OCI-LY7 (cell line): ENCODE measurements around the gene STOML2. TPM values are rescaled to one million over a fixed set of nuclear protein-coding genes. Genes with fewer than 3 reads are reported as not detected.
A peak's percentile ranks its signal among the peaks of the same experiment; 100 is the strongest.

ENCODE experiments used
- BruUV-seq: library from RNA; stranded (reverse); fragments of 400-500 nt; replicated peaks from 2 replicates; lab custom pipeline; 2021; lab: Mats Ljungman, UMichigan
- CTCF ChIA-PET: fragments of 300-600 bp; sonication (Branson Sonifier 250); formaldehyde crosslinking; loops from one replicate; lab custom pipeline; 2022; ENCODE audit warnings: antibody characterized with exemption; ENCODE audit not compliant: unreplicated experiment; lab: Charles Lee
- POLR2A ChIA-PET: fragments of 300-600 bp; sonication (Branson Sonifier 250); formaldehyde crosslinking; loops from one replicate; lab custom pipeline; 2022; ENCODE audit warnings: antibody characterized with exemption; lab: Charles Lee
- DNase-seq: peaks from one replicate; pipeline ENCODE4 v3.0.0-alpha.2; 2015; ENCODE audit warnings: low spot score
- H2AFZ ChIP-seq: fragments of 200-600 bp; sonication (generic), shearing (Covaris generic); 2 replicates; pipeline ENCODE4 v1.6.1; 2014; ENCODE audit warnings: mild to moderate bottlenecking, antibody characterized with exemption, low read length, moderate library complexity
- H3K27ac ChIP-seq: fragments of 200-600 bp; sonication (generic); 2 replicates; pipeline ENCODE4 v1.5.1; 2014; ENCODE audit warnings: mixed run types, low read depth, mild to moderate bottlenecking, moderate library complexity, low read length, inconsistent platforms; ENCODE audit not compliant: poor library complexity, severe bottlenecking
- H3K36me3 ChIP-seq: fragments of 200-600 bp; sonication (generic); 2 replicates; pipeline ENCODE4 v1.6.1; 2014; ENCODE audit warnings: mild to moderate bottlenecking, antibody characterized with exemption, low read length, moderate library complexity, mixed read lengths; ENCODE audit not compliant: insufficient read depth
- H3K4me1 ChIP-seq: fragments of 200-600 bp; sonication (generic); 2 replicates; pipeline ENCODE4 v1.5.1; 2014; ENCODE audit warnings: mild to moderate bottlenecking, low read length; ENCODE audit not compliant: insufficient read depth, poor library complexity, severe bottlenecking
- H3K4me2 ChIP-seq: fragments of 200-600 bp; sonication (generic); 2 replicates; pipeline ENCODE4 v1.6.1; 2014; ENCODE audit warnings: mild to moderate bottlenecking, low read length
- H3K4me3 ChIP-seq: fragments of 200-600 bp; sonication (generic); 2 replicates; pipeline ENCODE4 v1.5.1; 2014; ENCODE audit warnings: mild to moderate bottlenecking, low read depth, low read length; ENCODE audit not compliant: poor library complexity, severe bottlenecking
- H3K79me2 ChIP-seq: fragments of 200-600 bp; sonication (generic); 2 replicates; pipeline ENCODE4 v1.6.1; 2016; ENCODE audit warnings: low read depth, mild to moderate bottlenecking, low read length, moderate library complexity, mixed read lengths; ENCODE audit not compliant: insufficient read depth
- H3K9me2 ChIP-seq: fragments of 200-600 bp; sonication (generic); 2 replicates; pipeline ENCODE4 v1.6.1; 2016; ENCODE audit warnings: mild to moderate bottlenecking, low read length, mixed read lengths; ENCODE audit not compliant: insufficient read depth
- H3K9me3 ChIP-seq: fragments of 200-600 bp; sonication (generic); 2 replicates; pipeline ENCODE4 v1.6.1; 2014; ENCODE audit warnings: mild to moderate bottlenecking, mixed run types, low read length, mixed read lengths
- H4K20me1 ChIP-seq: fragments of 200-600 bp; sonication (generic); 2 replicates; pipeline ENCODE4 v1.6.1; 2014; ENCODE audit warnings: mild to moderate bottlenecking, antibody characterized with exemption, low read length, moderate library complexity, mixed read lengths; ENCODE audit not compliant: insufficient read depth
- EZH2phosphoT487 ChIP-seq: fragments of 200-600 bp; sonication (generic); IDR thresholded peaks from 2 replicates; pipeline ENCODE4 v1.6.1; 2018; ENCODE audit warnings: low read depth, borderline replicate concordance, mild to moderate bottlenecking, mixed run types, antibody characterized with exemption, low read length, moderate library complexity, mixed read lengths
- intact Hi-C: fragments of 100-400 bp; cut with micrococcal nuclease; formaldehyde crosslinking; loops from one replicate; pipeline ENCODE4 v1.10.0; 2022; ENCODE audit not compliant: unreplicated experiment
- total RNA-seq, 2 experiments: library from RNA; depleted of rRNA in 1 of 2; stranded (reverse); fragments of >200 nt in 1 of 2; shearing (Covaris generic) in 1 of 2; gene quantifications; 2 replicates each; pipeline ENCODE4 v1.2.3, GENCODE V29; 2014 to 2022
- TF ChIP-seq, protein P1 (sequence below): fragments of 200-600 bp; sonication (generic); conservative IDR thresholded peaks from 2 replicates; pipeline ENCODE4 v1.5.1; 2014; ENCODE audit warnings: mild to moderate bottlenecking, antibody characterized with exemption, low read length, moderate library complexity, mixed read lengths

STOML2 gene
- total RNA-seq, 2 experiments from 2014 or later, result 155 to 158 TPM

DNA sequence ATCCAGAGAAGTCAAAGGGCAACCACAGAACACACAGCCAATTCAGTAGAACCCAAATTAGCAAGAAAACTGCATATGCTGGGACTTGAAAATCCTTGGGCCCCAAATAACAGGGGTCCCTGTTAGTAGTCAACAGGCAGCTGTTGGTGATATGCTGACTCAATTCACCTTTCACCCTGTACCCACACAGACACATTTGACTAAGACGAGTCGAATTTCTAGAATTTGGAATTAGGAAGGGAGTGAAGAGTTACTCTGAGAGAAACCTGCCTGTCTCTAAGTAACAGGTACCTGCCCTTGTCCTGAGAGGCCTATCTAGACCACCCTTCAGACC, 29.7 kb downstream of the STOML2 start:
- ChIA-PET CTCF (no interaction called here), POLR2A (no interaction called here)
- TF ChIP-seq, protein P1, sequence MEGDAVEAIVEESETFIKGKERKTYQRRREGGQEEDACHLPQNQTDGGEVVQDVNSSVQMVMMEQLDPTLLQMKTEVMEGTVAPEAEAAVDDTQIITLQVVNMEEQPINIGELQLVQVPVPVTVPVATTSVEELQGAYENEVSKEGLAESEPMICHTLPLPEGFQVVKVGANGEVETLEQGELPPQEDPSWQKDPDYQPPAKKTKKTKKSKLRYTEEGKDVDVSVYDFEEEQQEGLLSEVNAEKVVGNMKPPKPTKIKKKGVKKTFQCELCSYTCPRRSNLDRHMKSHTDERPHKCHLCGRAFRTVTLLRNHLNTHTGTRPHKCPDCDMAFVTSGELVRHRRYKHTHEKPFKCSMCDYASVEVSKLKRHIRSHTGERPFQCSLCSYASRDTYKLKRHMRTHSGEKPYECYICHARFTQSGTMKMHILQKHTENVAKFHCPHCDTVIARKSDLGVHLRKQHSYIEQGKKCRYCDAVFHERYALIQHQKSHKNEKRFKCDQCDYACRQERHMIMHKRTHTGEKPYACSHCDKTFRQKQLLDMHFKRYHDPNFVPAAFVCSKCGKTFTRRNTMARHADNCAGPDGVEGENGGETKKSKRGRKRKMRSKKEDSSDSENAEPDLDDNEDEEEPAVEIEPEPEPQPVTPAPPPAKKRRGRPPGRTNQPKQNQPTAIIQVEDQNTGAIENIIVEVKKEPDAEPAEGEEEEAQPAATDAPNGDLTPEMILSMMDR, result no peak
- no peak for TF ChIP-seq EZH2phosphoT487
- Histone ChIP-seq H2AFZ (no peak overlapping the region), H3K9me2 (no peaks in the 10 kb centered on the region), H3K9me3 (no peaks in the 10 kb centered on the region), H3K4me2 (peak overlapping the region; percentile 55), H3K4me3 (peak overlapping the region; percentile 92), H3K27ac (peak overlapping the region; percentile 19), H3K79me2 (peaks cover 43% of the 10 kb centered on the region), H3K36me3 (peaks cover 87% of the 10 kb centered on the region), H3K4me1 (peaks cover 34% of the 10 kb centered on the region), H4K20me1 (peaks cover 31% of the 10 kb centered on the region)
- TSS peak; percentile 71 for BruUV-seq
- DNase-seq, result no peak
- intact Hi-C loops, result loop anchor here (10.0 kb wide), 2 partner anchors 532 to 662 kb away; partner anchors contain the start of genes CREB3, TESK1 and TLN1

DNA sequence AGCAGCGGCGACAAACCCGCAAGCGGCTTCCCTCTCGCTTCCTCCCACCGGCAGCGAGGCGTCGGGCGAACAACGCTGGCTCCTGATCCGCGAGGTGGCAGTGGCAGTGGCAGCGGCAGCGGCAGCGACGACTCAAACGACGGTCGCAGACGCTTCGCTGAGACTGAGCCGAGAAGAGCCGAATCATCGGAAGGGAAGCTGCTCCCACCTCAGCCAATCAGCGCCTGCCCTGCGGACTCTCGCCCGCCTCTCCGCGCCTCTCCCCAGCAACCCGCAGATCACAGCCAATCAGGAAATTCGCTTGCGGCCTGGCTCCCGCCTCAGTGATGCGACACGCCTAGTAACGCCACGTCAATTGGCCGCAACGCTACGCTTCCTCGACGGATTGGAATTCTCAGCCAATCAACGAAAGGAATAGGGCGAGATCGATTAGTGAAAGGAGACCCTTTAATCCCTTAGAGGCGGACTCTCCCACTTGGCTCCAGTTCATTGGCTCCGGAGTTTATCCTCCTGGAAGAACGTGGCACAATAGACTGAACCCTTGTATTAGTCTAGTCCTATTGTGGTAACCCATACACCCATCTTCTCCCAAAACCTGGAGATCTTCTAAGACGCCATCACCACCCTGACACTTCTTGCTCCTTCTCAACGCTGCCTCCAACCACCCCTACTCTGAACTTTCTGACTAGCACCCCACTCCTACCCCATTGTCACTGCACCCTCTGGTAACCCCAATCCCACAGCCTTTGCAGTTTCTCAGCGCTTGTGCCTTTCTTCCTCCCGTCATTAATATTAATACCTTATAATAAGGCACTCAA, 30.3 kb downstream of the STOML2 start, which contains the start of gene VCP:
Gene VCP (minus strand): TSS at position 165 of the 818 bp plus-strand sequence. CDS start 272 bp downstream, outside the sequence.
- ChIA-PET CTCF (interaction anchor here (0.6 to 1.0 kb wide), 2 partner anchors 8 to 144 kb away, joined by 3 to 4 read pairs; no protein-coding TSS in a partner anchor), POLR2A (interaction anchor here (0.6 to 1.0 kb wide), 2 partner anchors 25 to 27 kb away, joined by 3 to 8 read pairs; no protein-coding TSS in a partner anchor)
- TF ChIP-seq EZH2phosphoT487, result no peak
- TF ChIP-seq, protein P1, result no peak
- no TSS peak for BruUV-seq
- H3K4me1 ChIP-seq, result peaks cover 29% of the 10 kb centered on the region
- intact Hi-C loops, result loop anchor here (1.0 to 10.0 kb wide), 3 partner anchors 83 to 662 kb away; partner anchors contain the start of genes CREB3, DNAJB5, TESK1 and TLN1
- H3K36me3 ChIP-seq, result peaks cover 87% of the 10 kb centered on the region
- DNase-seq, result peak; percentile 97
- H3K4me2 ChIP-seq, result peak within 1 kb of the TSS; percentile 96
- peaks cover 26% of the 10 kb centered on the region for H4K20me1 ChIP-seq
- H2AFZ ChIP-seq, result no peak within 1 kb of the TSS; the same call in 1 of the 2 replicates
- no peaks in the 10 kb centered on the region for H3K9me3 ChIP-seq
- no peaks in the 10 kb centered on the region for H3K9me2 ChIP-seq
- H3K27ac ChIP-seq, result peak within 1 kb of the TSS; percentile 92
- H3K4me3 ChIP-seq, result peak within 1 kb of the TSS; percentile 92
- peaks cover 43% of the 10 kb centered on the region for H3K79me2 ChIP-seq
